Measurements from ENCODE around the gene CBX8.
A peak's percentile ranks its signal among the peaks of the same experiment; 100 is the strongest.

The CBX8 gene

DNA sequence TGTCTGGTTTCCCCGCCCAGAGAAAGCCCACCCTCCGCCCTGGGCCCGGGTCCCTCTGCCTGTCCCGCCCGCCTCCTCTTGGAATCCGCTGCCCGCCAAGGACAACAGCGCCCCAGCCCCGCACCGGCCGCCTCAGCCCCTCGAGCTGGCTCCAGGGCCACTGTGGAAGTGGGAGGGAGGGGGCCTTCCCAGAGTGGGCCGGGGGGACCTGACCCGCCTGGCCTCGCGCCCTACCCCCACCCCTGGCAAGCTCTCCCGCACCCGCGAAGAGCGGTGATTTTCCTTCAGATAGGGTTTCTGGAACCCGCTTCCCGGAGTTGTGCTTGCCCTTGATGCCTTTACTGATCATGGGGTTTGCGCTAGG lies 2.3 kb upstream of the CBX8 start:
- Histone ChIP-seq H3K27me3 (ENCODE audit: control insufficient read depth, insufficient read depth, low read length) (peaks cover 12% of the 10 kb centered on the region), H3K4me2 (ENCODE audit: low read length) (peak overlapping the region; percentile 89), H3K4me3 (ENCODE audit: low read depth, low read length) (peak overlapping the region; percentile 52), H3K4me1 (peaks cover 8% of the 10 kb centered on the region), H3K36me3 (ENCODE audit: control insufficient read depth, insufficient read depth, low read length) (no peaks in the 10 kb centered on the region), H3K27ac (no peak overlapping the region), H3K9me3 (ENCODE audit: control insufficient read depth, low read length) (no peaks in the 10 kb centered on the region), H3K79me2 (no peaks in the 10 kb centered on the region), H3K9ac (no peak overlapping the region), H2AFZ (no peak overlapping the region)
- TF ChIP-seq, protein P1, sequence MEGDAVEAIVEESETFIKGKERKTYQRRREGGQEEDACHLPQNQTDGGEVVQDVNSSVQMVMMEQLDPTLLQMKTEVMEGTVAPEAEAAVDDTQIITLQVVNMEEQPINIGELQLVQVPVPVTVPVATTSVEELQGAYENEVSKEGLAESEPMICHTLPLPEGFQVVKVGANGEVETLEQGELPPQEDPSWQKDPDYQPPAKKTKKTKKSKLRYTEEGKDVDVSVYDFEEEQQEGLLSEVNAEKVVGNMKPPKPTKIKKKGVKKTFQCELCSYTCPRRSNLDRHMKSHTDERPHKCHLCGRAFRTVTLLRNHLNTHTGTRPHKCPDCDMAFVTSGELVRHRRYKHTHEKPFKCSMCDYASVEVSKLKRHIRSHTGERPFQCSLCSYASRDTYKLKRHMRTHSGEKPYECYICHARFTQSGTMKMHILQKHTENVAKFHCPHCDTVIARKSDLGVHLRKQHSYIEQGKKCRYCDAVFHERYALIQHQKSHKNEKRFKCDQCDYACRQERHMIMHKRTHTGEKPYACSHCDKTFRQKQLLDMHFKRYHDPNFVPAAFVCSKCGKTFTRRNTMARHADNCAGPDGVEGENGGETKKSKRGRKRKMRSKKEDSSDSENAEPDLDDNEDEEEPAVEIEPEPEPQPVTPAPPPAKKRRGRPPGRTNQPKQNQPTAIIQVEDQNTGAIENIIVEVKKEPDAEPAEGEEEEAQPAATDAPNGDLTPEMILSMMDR (IDR thresholded peaks at IDR 0.05) = no peak

DNA sequence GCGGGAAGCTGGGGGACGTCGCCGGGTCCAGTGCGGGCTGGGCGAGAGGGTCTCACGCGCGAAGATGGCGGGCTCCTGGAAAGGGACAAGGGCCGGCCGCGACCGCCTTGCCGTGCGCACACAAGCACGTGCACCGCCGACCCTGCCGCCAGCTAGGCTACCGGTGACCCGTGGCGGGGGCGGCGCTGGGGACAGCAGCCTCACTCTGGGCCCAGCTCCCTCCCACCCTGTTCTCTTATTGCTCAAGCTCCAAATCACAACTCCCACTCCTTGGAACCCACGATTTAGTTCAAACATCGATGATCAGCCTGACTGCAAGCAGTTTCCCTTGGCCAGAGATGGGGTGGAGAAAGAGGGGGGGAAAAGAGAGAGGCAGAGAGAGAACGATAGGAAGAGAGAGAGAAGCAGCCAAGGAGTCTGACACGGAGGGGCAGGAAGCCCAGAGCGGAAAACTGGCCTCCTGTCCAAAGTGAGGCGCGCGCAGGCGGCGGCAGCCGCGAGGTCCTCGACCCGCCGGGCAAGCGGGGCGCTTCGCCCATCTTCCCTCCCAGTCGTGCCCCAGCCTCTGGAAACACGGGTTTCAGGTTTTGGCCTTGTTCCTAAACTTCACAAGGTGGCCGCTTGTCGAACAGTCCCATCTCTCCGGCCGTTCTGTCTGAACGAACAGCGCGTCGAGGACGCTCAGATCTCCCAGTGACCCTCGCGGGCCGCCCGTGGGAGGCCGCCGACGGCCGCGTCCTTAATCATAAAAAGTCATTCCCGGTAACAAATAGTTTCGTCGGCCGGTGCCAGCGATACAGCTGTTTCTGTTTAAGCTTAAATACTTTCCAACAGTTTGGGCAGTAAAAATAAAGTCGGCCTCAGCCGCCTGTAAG lies 1.7 kb upstream of the CBX8 start:
- H3K36me3 ChIP-seq (ENCODE audit: control insufficient read depth, insufficient read depth, low read length) = no peaks in the 10 kb centered on the region
- peak overlapping the region; percentile 63 for H2AFZ ChIP-seq
- no peaks in the 10 kb centered on the region for H3K79me2 ChIP-seq
- H3K4me2 ChIP-seq (ENCODE audit: low read length) = peak overlapping the region; percentile 89
- H3K9me3 ChIP-seq (ENCODE audit: control insufficient read depth, low read length) = no peaks in the 10 kb centered on the region
- H3K9ac ChIP-seq = no peak overlapping the region
- TF ChIP-seq, protein P1 (IDR thresholded peaks at IDR 0.05) = no peak
- peaks cover 9% of the 10 kb centered on the region for H3K27me3 ChIP-seq (ENCODE audit: control insufficient read depth, insufficient read depth, low read length)
- H3K4me3 ChIP-seq (ENCODE audit: low read depth, low read length) = peak overlapping the region; percentile 52
- H3K27ac ChIP-seq = no peak overlapping the region
- H3K4me1 ChIP-seq = peaks cover 8% of the 10 kb centered on the region

DNA sequence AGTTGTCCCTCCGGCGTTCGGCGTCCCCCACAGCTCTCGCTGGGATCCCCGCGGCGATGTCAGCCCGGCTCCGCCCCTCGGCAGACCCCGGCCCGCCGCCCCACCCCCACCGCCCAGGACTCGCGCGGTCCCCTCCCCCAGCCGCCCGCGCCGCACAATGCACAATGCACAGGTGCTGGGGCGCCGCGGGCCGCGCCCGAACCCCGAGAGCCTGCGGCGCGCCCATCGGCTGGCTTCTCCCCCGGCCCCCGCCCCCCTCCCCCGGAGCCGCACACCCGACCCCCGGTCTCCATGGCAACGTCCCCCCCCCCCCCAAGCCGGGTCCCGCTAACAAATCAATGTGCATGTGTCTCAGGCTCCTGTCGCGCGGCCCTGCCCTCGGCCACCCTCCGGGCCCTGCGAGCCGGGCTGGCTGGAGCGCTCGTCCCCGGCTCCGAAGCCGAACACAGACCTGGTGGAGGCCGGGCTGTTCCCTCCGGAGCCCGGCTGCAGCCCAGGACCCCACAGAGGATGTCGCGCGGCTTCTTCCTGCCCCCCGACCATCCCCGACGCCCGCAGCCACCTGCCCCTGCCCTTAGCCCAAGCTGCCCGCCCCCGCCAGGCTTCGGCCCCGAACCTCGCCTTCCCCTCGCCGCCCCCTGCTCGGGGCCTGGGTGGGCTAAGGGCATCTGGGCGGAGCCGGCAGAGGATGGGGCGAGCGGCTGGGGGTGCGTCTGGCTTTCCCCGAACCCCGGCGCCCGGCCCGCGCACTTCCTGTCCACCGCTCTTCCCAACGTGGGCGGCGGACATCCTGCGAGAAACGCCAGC lies 818 bp upstream of the CBX8 start:
- Histone ChIP-seq H3K27me3 (ENCODE audit: control insufficient read depth, insufficient read depth, low read length) (peaks cover 6% of the 10 kb centered on the region), H3K9me3 (ENCODE audit: control insufficient read depth, low read length) (no peaks in the 10 kb centered on the region), H3K27ac (peak overlapping the region; percentile 61), H3K9ac (no peak overlapping the region), H3K36me3 (ENCODE audit: control insufficient read depth, insufficient read depth, low read length) (no peaks in the 10 kb centered on the region), H3K4me1 (peaks cover 8% of the 10 kb centered on the region), H2AFZ (peak overlapping the region; percentile 63), H3K79me2 (no peaks in the 10 kb centered on the region), H3K4me2 (ENCODE audit: low read length) (peak overlapping the region; percentile 89), H3K4me3 (ENCODE audit: low read depth, low read length) (peak overlapping the region; percentile 87)
- TF ChIP-seq, protein P1 (IDR thresholded peaks at IDR 0.05) = no peak

DNA sequence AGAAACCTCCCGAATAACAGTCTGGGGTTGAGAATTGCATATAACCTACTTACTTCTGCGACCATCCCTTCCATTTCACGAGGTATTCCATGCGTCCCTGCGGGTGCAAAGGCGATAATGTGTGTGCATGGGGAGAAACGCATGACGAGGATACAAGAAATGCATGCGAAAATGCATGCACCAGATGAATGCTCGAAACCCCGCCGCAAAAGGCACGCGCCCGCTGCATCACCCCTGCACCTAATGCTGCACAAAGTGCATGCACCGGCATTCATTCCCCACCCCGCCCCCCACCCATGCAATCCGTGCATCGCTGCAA lies 474 bp downstream of the CBX8 start:
- H3K27me3 ChIP-seq (ENCODE audit: control insufficient read depth, insufficient read depth, low read length) = peaks cover 6% of the 10 kb centered on the region
- no peak overlapping the region for H3K9ac ChIP-seq
- TF ChIP-seq, protein P1 (IDR thresholded peaks at IDR 0.05) = no peak
- peak overlapping the region; percentile 77 for H2AFZ ChIP-seq
- peak overlapping the region; percentile 94 for H3K4me2 ChIP-seq (ENCODE audit: low read length)
- H3K79me2 ChIP-seq = no peaks in the 10 kb centered on the region
- H3K9me3 ChIP-seq (ENCODE audit: control insufficient read depth, low read length) = no peaks in the 10 kb centered on the region
- H3K27ac ChIP-seq = no peak overlapping the region
- H3K4me3 ChIP-seq (ENCODE audit: low read depth, low read length) = peak overlapping the region; percentile 87
- peaks cover 8% of the 10 kb centered on the region for H3K4me1 ChIP-seq
- no peaks in the 10 kb centered on the region for H3K36me3 ChIP-seq (ENCODE audit: control insufficient read depth, insufficient read depth, low read length)
